ENCODE data around the gene CDX1.

CDX1 gene

DNA sequence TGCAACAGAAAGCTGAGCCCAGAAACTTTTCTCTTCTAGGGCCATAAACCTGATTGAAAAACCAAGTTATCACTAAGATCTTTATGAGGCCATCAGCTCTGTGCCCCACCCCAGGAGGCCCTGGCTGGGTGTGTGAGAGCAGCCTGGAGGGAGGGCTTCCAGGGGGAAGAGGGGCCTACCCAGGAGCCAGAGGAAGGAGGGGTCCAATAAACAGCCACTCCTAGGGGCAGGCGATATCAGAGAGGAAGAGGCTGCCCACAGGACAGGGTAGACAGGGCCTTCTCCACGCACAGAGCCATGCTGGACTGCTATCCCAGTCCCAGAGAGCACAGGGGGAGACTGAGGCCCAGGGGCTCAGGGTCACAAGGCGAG lies 4.5 kb upstream of the CDX1 start:
- no peaks in the 10 kb centered on the region for H3K27me3 ChIP-seq (ENCODE audit: insufficient read depth, low read length)
- no peaks in the 10 kb centered on the region for H3K9me2 ChIP-seq (ENCODE audit: low read depth, low read length)
- no peak overlapping the region for H3K4me2 ChIP-seq (ENCODE audit: low read length)
- TF ChIP-seq, protein P1, sequence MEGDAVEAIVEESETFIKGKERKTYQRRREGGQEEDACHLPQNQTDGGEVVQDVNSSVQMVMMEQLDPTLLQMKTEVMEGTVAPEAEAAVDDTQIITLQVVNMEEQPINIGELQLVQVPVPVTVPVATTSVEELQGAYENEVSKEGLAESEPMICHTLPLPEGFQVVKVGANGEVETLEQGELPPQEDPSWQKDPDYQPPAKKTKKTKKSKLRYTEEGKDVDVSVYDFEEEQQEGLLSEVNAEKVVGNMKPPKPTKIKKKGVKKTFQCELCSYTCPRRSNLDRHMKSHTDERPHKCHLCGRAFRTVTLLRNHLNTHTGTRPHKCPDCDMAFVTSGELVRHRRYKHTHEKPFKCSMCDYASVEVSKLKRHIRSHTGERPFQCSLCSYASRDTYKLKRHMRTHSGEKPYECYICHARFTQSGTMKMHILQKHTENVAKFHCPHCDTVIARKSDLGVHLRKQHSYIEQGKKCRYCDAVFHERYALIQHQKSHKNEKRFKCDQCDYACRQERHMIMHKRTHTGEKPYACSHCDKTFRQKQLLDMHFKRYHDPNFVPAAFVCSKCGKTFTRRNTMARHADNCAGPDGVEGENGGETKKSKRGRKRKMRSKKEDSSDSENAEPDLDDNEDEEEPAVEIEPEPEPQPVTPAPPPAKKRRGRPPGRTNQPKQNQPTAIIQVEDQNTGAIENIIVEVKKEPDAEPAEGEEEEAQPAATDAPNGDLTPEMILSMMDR (IDR thresholded peaks at IDR 0.05; ENCODE audit: low read length): no peak
- TF ChIP-seq EZH2 (IDR thresholded peaks at IDR 0.05; ENCODE audit: borderline replicate concordance, low read length): no peak
- no peak overlapping the region for H3K9ac ChIP-seq (ENCODE audit: low read length)
- no peaks in the 10 kb centered on the region for H3F3A ChIP-seq (ENCODE audit: insufficient read depth, low read length)
- no peaks in the 10 kb centered on the region for H4K20me1 ChIP-seq (ENCODE audit: insufficient read depth, low read length)
- H3K4me1 ChIP-seq (ENCODE audit: insufficient read depth, low read length, severe bottlenecking): peaks cover 5% of the 10 kb centered on the region
- no peak overlapping the region for H3K27ac ChIP-seq (ENCODE audit: low read depth, low read length, poor library complexity, severe bottlenecking)
- H3K4me3 ChIP-seq (ENCODE audit: low read depth, low read length, poor library complexity, severe bottlenecking): no peak overlapping the region
- no peak overlapping the region for H2AFZ ChIP-seq (ENCODE audit: low read length)
- no peaks in the 10 kb centered on the region for H3K9me3 ChIP-seq (ENCODE audit: low read length)
- H3K36me3 ChIP-seq (ENCODE audit: insufficient read depth, low read length): no peaks in the 10 kb centered on the region
- H3K79me2 ChIP-seq (ENCODE audit: insufficient read depth, low read length): no peaks in the 10 kb centered on the region

DNA sequence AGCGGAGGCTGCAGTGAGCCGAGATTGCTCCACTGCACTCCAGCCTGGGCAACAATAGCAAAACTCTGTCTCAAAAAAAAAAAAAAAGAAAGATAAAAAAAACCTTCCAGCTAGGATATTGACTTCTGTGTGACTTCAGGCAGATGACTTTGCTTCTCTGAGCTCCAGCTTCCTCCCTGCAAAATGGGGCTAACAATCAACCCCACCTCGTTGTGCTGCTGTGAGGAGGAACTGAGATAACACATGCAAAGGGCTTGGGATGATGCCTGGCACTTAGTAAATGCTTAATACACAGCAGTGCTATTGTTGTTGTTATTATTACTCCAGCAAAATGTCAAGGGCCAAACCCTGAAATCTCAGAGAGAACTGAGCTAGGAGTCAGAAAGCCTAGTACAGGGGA lies 3.5 kb upstream of the CDX1 start:
- no peaks in the 10 kb centered on the region for H3K36me3 ChIP-seq (ENCODE audit: insufficient read depth, low read length)
- no peaks in the 10 kb centered on the region for H3F3A ChIP-seq (ENCODE audit: insufficient read depth, low read length)
- TF ChIP-seq EZH2 (IDR thresholded peaks at IDR 0.05; ENCODE audit: borderline replicate concordance, low read length): no peak
- TF ChIP-seq, protein P1 (IDR thresholded peaks at IDR 0.05; ENCODE audit: low read length): no peak
- H3K9ac ChIP-seq (ENCODE audit: low read length): no peak overlapping the region
- H3K79me2 ChIP-seq (ENCODE audit: insufficient read depth, low read length): no peaks in the 10 kb centered on the region
- no peak overlapping the region for H3K27ac ChIP-seq (ENCODE audit: low read depth, low read length, poor library complexity, severe bottlenecking)
- no peak overlapping the region for H3K4me2 ChIP-seq (ENCODE audit: low read length)
- H3K27me3 ChIP-seq (ENCODE audit: insufficient read depth, low read length): no peaks in the 10 kb centered on the region
- no peaks in the 10 kb centered on the region for H4K20me1 ChIP-seq (ENCODE audit: insufficient read depth, low read length)
- no peaks in the 10 kb centered on the region for H3K9me2 ChIP-seq (ENCODE audit: low read depth, low read length)
- no peaks in the 10 kb centered on the region for H3K9me3 ChIP-seq (ENCODE audit: low read length)
- H3K4me1 ChIP-seq (ENCODE audit: insufficient read depth, low read length, severe bottlenecking): peaks cover 5% of the 10 kb centered on the region
- H3K4me3 ChIP-seq (ENCODE audit: low read depth, low read length, poor library complexity, severe bottlenecking): no peak overlapping the region
- no peak overlapping the region for H2AFZ ChIP-seq (ENCODE audit: low read length)

DNA sequence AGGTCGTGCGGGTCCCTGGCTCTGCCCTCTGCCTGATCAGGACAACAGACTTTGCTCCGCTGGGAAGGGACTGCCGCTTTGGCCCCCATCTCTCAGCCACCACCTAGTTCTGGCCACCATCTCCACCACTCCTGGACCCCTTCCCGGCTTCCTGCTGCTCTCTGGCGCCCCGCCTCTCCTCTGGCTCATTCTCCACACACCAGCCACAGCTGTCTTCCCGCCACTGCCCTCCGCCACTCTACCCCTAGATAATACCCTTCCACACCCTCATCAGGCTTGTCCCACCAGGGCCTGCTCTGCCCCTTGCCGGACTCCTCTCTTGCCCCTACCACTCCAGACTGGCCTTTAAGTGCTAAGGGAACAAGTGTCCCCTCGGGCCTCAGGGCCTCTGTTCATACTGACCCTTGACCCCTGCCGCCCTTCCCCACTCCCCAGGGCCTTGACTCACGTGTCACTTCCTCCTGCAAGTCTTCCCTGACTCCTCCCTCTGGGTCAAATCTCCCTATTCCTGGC lies 3.0 kb upstream of the CDX1 start:
- Histone ChIP-seq H3K27ac (ENCODE audit: low read depth, low read length, poor library complexity, severe bottlenecking) (no peak overlapping the region), H3K79me2 (ENCODE audit: insufficient read depth, low read length) (no peaks in the 10 kb centered on the region), H2AFZ (ENCODE audit: low read length) (no peak overlapping the region), H3K9me3 (ENCODE audit: low read length) (no peaks in the 10 kb centered on the region), H3K4me1 (ENCODE audit: insufficient read depth, low read length, severe bottlenecking) (peaks cover 5% of the 10 kb centered on the region), H3F3A (ENCODE audit: insufficient read depth, low read length) (no peaks in the 10 kb centered on the region), H4K20me1 (ENCODE audit: insufficient read depth, low read length) (no peaks in the 10 kb centered on the region), H3K4me3 (ENCODE audit: low read depth, low read length, poor library complexity, severe bottlenecking) (no peak overlapping the region), H3K9ac (ENCODE audit: low read length) (no peak overlapping the region), H3K36me3 (ENCODE audit: insufficient read depth, low read length) (no peaks in the 10 kb centered on the region), H3K4me2 (ENCODE audit: low read length) (no peak overlapping the region), H3K27me3 (ENCODE audit: insufficient read depth, low read length) (no peaks in the 10 kb centered on the region), H3K9me2 (ENCODE audit: low read depth, low read length) (no peaks in the 10 kb centered on the region)
- TF ChIP-seq, protein P1 (IDR thresholded peaks at IDR 0.05; ENCODE audit: low read length): no peak
- no peak for TF ChIP-seq EZH2 (IDR thresholded peaks at IDR 0.05; ENCODE audit: borderline replicate concordance, low read length)

Data from OCI-LY1 (cell line).